Thoracic aorta (tissue), 2 donors: ENCODE measurements around the gene DPF3. TPM values are rescaled to one million over a fixed set of nuclear protein-coding genes. Genes with fewer than 3 reads are reported as not detected.

Experiments used
- ATAC-seq: fragments of 150-250 bp; one replicate; pipeline ENCODE4 v1.8.0; 2017; ENCODE audit warnings: low read depth; ENCODE audit not compliant: insufficient number of reproducible peaks, low FRiP score
- DNase-seq: peaks from one replicate; pipeline ENCODE4 v3.0.0-alpha.2; 2020; ENCODE audit warnings: low spot score
- H3K27ac ChIP-seq, 2 donors: fragments of 200-600 bp; sonication (generic); 1 replicate in 1 of 2; 2 replicates in 1 of 2; pipeline ENCODE4 v1.5.1; 2016; ENCODE audit warnings: mild to moderate bottlenecking in 2 of 2, moderate library complexity in 2 of 2
- H3K27me3 ChIP-seq: fragments of 200-600 bp; sonication (generic); replicated peaks from 2 replicates; pipeline ENCODE4 v1.6.0; 2016; ENCODE audit warnings: mild to moderate bottlenecking; ENCODE audit not compliant: insufficient read depth
- H3K36me3 ChIP-seq: fragments of 200-600 bp; sonication (generic); one replicate; pipeline ENCODE4 v1.5.1; 2016
- H3K4me1 ChIP-seq, 2 donors: fragments of 200-600 bp; sonication (generic); 1 replicate in 1 of 2; 2 replicates in 1 of 2; pipeline versions ENCODE4 v1.5.1 to v1.6.0; 2016; ENCODE audit warnings: low read depth in 2 of 2, mild to moderate bottlenecking in 1 of 2; ENCODE audit not compliant: control insufficient read depth in 1 of 2
- H3K4me3 ChIP-seq: fragments of 200-600 bp; sonication (generic); 2 replicates; pipeline ENCODE4 v1.5.1; 2016; ENCODE audit warnings: mild to moderate bottlenecking
- H3K9me3 ChIP-seq: fragments of 200-600 bp; sonication (generic); 2 replicates; pipeline ENCODE4 v1.5.1; 2016
- total RNA-seq, 2 donors: library from RNA; depleted of rRNA; stranded (reverse); fragments of >200 nt; gene quantifications; one replicate each; pipeline versions ENCODE4 v1.1.0 to v1.2.3, GENCODE V29; 2016
- TF ChIP-seq, protein P1 (sequence below): fragments of 200-600 bp; sonication (generic); IDR thresholded peaks from one replicate; pipeline ENCODE4 v1.5.1; 2019; ENCODE audit warnings: antibody characterized with exemption

DPF3 gene
- total RNA-seq, 2 donors from 2014 or later: 2.2 to 8.9 TPM

DNA sequence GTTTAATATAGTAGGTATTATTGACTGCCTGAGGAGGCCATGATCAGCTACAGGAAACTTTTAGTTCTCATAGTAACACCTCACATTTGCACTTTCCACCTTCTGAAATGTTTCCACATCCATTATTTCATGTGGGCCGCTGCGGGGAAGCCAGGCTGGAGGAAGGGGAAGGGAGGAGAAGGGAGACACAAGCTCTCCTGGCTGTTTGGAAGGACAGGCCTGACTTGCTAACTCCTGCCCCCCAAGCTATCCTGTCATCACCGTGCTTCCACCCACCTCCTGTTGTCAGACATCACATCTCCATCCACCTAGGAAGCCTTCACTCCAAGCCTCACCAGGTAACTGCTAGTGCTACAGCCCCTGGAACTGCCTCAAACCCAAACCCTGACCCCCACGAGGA lies 9.5 kb downstream of the DPF3 start:
- Histone ChIP-seq H3K36me3 (no peaks in the 10 kb centered on the region), H3K4me1 (no peaks in the 10 kb centered on the region), H3K27ac (no peak overlapping the region), H3K9me3 (no peaks in the 10 kb centered on the region), H3K4me3 (no peak overlapping the region), H3K27me3 (no peaks in the 10 kb centered on the region)
- TF ChIP-seq, protein P1, sequence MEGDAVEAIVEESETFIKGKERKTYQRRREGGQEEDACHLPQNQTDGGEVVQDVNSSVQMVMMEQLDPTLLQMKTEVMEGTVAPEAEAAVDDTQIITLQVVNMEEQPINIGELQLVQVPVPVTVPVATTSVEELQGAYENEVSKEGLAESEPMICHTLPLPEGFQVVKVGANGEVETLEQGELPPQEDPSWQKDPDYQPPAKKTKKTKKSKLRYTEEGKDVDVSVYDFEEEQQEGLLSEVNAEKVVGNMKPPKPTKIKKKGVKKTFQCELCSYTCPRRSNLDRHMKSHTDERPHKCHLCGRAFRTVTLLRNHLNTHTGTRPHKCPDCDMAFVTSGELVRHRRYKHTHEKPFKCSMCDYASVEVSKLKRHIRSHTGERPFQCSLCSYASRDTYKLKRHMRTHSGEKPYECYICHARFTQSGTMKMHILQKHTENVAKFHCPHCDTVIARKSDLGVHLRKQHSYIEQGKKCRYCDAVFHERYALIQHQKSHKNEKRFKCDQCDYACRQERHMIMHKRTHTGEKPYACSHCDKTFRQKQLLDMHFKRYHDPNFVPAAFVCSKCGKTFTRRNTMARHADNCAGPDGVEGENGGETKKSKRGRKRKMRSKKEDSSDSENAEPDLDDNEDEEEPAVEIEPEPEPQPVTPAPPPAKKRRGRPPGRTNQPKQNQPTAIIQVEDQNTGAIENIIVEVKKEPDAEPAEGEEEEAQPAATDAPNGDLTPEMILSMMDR: no peak
- DNase-seq (no peak), ATAC-seq (no peak)

DNA sequence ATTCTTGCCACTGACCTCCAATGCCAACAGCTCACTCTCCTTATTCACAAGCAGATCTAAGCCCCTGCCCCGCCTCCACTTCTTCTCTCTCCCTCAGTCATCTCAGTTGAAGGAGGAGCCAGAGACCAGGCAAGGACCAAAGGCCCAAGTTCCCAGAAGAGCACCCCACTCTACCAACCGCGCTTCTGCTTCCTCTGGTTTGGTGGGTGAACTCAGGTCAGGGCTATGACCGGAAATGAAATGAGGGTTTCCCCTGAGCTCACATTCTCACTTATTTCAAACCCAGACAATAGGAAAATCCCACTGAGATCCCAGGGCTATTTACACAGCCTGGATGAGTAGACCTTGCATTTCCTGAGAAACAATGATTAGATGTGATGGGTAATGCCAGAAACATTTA lies 9.9 kb downstream of the DPF3 start:
- ATAC-seq: no peak
- H3K27me3 ChIP-seq: no peaks in the 10 kb centered on the region
- H3K4me1 ChIP-seq: no peaks in the 10 kb centered on the region
- no peak for DNase-seq
- H3K36me3 ChIP-seq: no peaks in the 10 kb centered on the region
- TF ChIP-seq, protein P1: no peak
- no peak overlapping the region for H3K4me3 ChIP-seq
- no peak overlapping the region for H3K27ac ChIP-seq
- no peaks in the 10 kb centered on the region for H3K9me3 ChIP-seq

DNA sequence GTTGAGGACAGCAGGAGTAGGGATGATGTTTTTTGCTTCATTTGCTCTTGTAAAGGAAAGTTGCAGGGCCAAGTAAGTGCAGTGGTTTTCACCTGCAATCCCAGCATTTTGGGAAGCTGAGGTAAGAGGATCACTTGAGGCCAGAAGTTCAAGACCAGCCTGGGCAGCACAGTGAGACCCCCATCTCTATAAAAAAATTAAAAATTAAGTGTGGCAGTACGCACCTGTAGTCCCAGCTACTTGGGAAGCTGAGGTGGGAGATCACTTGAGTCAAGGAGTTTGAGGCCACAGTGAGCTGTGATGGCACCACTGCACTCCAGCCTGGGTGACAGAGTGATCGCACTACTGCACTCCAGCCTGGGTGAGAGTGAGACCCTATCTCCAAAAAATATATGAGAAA lies 10.8 kb downstream of the DPF3 start:
- Histone ChIP-seq H3K27me3 (no peaks in the 10 kb centered on the region), H3K9me3 (no peaks in the 10 kb centered on the region), H3K4me3 (no peak overlapping the region), H3K27ac (no peak overlapping the region), H3K4me1 (no peaks in the 10 kb centered on the region), H3K36me3 (no peaks in the 10 kb centered on the region)
- DNase-seq: no peak
- TF ChIP-seq, protein P1: no peak
- no peak for ATAC-seq

DNA sequence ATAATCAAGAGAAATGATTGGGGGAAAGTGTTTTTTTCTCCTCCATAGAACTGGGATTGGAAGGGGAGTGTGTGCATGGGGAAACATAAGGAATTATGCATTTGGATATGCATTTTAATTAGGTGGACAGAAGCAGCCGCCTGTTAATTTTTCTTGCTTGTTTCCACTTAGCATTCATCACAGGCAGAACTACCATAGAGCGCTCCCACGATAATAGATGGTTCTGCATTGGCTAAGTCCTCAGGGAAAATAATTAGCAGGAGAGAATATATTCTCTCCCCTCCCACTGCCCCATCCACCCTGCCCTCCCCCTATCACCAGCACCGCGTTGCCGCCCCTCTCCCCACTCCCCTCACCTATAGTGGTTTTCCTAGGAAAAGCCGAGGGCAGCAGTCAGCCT lies 11.4 kb downstream of the DPF3 start:
- DNase-seq (no peak), ATAC-seq (no peak)
- Histone ChIP-seq H3K36me3 (no peaks in the 10 kb centered on the region), H3K4me1 (no peaks in the 10 kb centered on the region), H3K4me3 (no peak overlapping the region), H3K9me3 (no peaks in the 10 kb centered on the region), H3K27ac (no peak overlapping the region), H3K27me3 (no peaks in the 10 kb centered on the region)
- TF ChIP-seq, protein P1: no peak

DNA sequence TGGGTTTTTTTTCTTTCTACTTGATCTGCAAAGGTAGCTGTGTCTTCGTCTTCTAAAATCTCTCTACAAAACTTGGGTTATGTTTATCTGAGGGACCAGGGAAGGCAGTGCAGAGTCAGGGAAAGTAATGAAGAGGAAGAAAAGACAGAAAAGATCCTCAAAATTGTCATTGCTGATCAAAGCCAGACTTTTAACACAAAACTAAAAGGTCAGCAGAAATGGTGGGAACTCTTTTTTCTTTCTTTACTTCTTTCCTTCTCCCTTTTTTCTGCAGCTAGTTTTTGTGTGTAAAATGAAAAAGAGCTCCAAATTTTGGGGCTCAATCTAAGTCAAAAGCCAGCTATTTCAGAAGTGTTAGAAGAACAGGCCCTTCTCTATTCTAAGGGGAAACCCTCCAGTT lies 11.9 kb downstream of the DPF3 start:
- no peak for DNase-seq
- Histone ChIP-seq H3K36me3 (no peaks in the 10 kb centered on the region), H3K9me3 (no peaks in the 10 kb centered on the region), H3K27ac (no peak overlapping the region), H3K4me3 (no peak overlapping the region), H3K4me1 (no peaks in the 10 kb centered on the region), H3K27me3 (no peaks in the 10 kb centered on the region)
- no peak for ATAC-seq
- TF ChIP-seq, protein P1: no peak
